ENCODE measurements around the gene HAPLN1. TPM values are rescaled to one million over a fixed set of nuclear protein-coding genes. Genes with fewer than 3 reads are reported as not detected.

HAPLN1 gene
- total and polyA plus RNA-seq, 2 of the 8 experiments (the other 6 are each of a cell fraction or from before 2014, with no cell fraction given), result 0.56 to 2.1 TPM

DNA sequence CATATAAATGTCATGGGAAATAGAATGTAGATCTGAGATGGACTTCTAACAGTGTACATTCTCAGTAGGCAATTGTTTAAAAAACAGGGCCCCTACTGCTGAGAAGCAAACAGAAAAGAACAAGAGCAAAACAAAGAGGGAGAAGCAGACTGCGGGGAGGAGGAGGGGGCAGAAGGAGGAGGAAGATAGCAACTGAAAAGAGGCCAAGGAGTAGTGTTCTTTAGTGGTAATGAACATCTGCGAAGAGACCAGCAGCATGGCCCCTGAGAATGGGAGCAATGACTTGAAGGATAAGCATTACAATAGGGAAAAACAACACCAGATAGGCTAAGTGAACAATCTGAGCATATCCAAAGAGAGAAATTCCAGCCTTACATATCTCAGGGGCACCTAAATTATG is 36.8 kb downstream of the HAPLN1 start:
- 64% methylated on average over 2 of the region's 2 CpGs; no CpG with 5 or more reads in 1 of the 2 experiments for WGBS, 2 experiments (ENCODE audit: extremely low coverage in 1 of 2, insufficient coverage in 1 of 2, insufficient read length in 1 of 2, insufficient replicate concordance in 2 of 2, low coverage in 1 of 2, low lambda C conversion rate in 2 of 2, missing lambda C conversion rate in 1 of 2)
- no peak overlapping the region for H3K4me3 ChIP-seq (ENCODE audit: extremely low read depth in 1 of 4, insufficient read depth in 2 of 4, low read depth in 3 of 4, low read length in 4 of 4)
- H3K14ac ChIP-seq (ENCODE audit: insufficient read length), result no peak overlapping the region
- no peak overlapping the region for H2BK12ac ChIP-seq (ENCODE audit: low read depth, low read length)
- H3K4me1 ChIP-seq (replicated peaks in 1 of 4; ENCODE audit: control insufficient read depth in 3 of 4, insufficient read depth in 4 of 4, low read length in 3 of 4), result peaks cover 0 to 2% (median 1%) of the 10 kb centered on the region in 4 experiments; a peak in 3 of 7 replicates
- no peak overlapping the region for H3K4me2 ChIP-seq (ENCODE audit: insufficient read depth in 1 of 2, low read depth in 2 of 2, low read length in 2 of 2)
- H3K9ac ChIP-seq (replicated peaks in 1 of 4; ENCODE audit: extremely low read depth in 1 of 4, low read depth in 3 of 4, low read length in 3 of 4), result no peak overlapping the region
- H3K18ac ChIP-seq (ENCODE audit: extremely low read depth, low read length), result no peak overlapping the region; the same call in 1 of the 2 replicates
- H3K23ac ChIP-seq (ENCODE audit: insufficient read length), result no peak overlapping the region
- H2AFZ ChIP-seq (ENCODE audit: low read length), result no peak overlapping the region
- no peak overlapping the region for H4K91ac ChIP-seq (replicated peaks; ENCODE audit: insufficient read length, low read length)
- no peak overlapping the region for H3K56ac ChIP-seq (replicated peaks; ENCODE audit: insufficient read length, low read depth, low read length)
- H3K9me3 ChIP-seq (ENCODE audit: insufficient read depth in 2 of 2, low read depth in 1 of 2, low read length in 1 of 2), result no peaks in the 10 kb centered on the region
- H2BK15ac ChIP-seq (ENCODE audit: low read length), result no peak overlapping the region
- no peak overlapping the region for H3K27ac ChIP-seq (ENCODE audit: low read depth, low read length)
- H4K5ac ChIP-seq (ENCODE audit: insufficient read length, low read depth, low read length), result no peak overlapping the region
- no peak overlapping the region for H2AK5ac ChIP-seq (ENCODE audit: low read depth, low read length)
- no peak overlapping the region for H4K8ac ChIP-seq (ENCODE audit: extremely low read depth, insufficient read depth, low read length)
- H3K23me2 ChIP-seq (ENCODE audit: low read depth, low read length), result no peaks in the 10 kb centered on the region
- no peak for FAIRE-seq
- no peak overlapping the region for H2BK120ac ChIP-seq (replicated peaks; ENCODE audit: low read depth, low read length)
- no peak for DNase-seq (ENCODE audit: low read depth in 1 of 2, low spot score in 2 of 2)
- POLR2A ChIA-PET (ENCODE audit: partially characterized antibody), result no interaction called here
- H3K79me2 ChIP-seq (ENCODE audit: control insufficient read depth in 1 of 2, insufficient read depth in 2 of 2, low read length in 2 of 2), result no peaks in the 10 kb centered on the region
- no peaks in the 10 kb centered on the region for H3K36me3 ChIP-seq (ENCODE audit: control insufficient read depth in 2 of 4, insufficient read depth in 4 of 4, low read length in 3 of 4)
- CTCF ChIA-PET (ENCODE audit: partially characterized antibody), result interaction anchor here (0.7 kb wide), 1 partner anchor 39 kb away, joined by 3 read pairs; no protein-coding TSS in a partner anchor
- H2BK5ac ChIP-seq (ENCODE audit: low read depth, low read length), result no peak overlapping the region
- H3K79me1 ChIP-seq (ENCODE audit: low read depth, low read length), result no peaks in the 10 kb centered on the region
- H3K4ac ChIP-seq (replicated peaks; ENCODE audit: insufficient read length, low read depth, low read length), result no peak overlapping the region
- no peaks in the 10 kb centered on the region for H4K20me1 ChIP-seq (replicated peaks in 1 of 2; ENCODE audit: control insufficient read depth in 1 of 2, insufficient read depth in 2 of 2, low read length in 2 of 2)
- no peak overlapping the region for H2BK20ac ChIP-seq (ENCODE audit: low read length)
- H3K27me3 ChIP-seq (replicated peaks in 1 of 4; ENCODE audit: control insufficient read depth in 3 of 4, extremely low read depth in 1 of 4, insufficient read depth in 3 of 4, low read length in 3 of 4), result no peaks in the 10 kb centered on the region
- TF ChIP-seq E2F6 (IDR thresholded peaks at IDR 0.05) (no peak), RNF2 (IDR thresholded peaks at IDR 0.05; ENCODE audit: borderline replicate concordance, low read depth, low read length, missing control alignments, poor library complexity, severe bottlenecking) (no peak), NRF1 (IDR thresholded peaks at IDR 0.05; ENCODE audit: low read depth, low read length) (no peak), HDAC2 (IDR thresholded peaks at IDR 0.05; ENCODE audit: borderline replicate concordance in 1 of 2, low read depth in 2 of 2, low read length in 2 of 2) (no peak), ASH2L (IDR thresholded peaks at IDR 0.05; ENCODE audit: low read length) (no peak), FOSL1 (IDR thresholded peaks at IDR 0.05; ENCODE audit: insufficient read depth, low read depth, low read length) (no peak), USF2 (IDR thresholded peaks at IDR 0.05; ENCODE audit: low read length) (no peak)
- TF ChIP-seq, protein P1, sequence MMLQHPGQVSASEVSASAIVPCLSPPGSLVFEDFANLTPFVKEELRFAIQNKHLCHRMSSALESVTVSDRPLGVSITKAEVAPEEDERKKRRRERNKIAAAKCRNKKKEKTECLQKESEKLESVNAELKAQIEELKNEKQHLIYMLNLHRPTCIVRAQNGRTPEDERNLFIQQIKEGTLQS (IDR thresholded peaks at IDR 0.05; ENCODE audit: insufficient read depth, low read depth, low read length), result no peak
